Measurements from ENCODE around the gene COQ5. TPM values are rescaled to one million over a fixed set of nuclear protein-coding genes. Genes with fewer than 3 reads are reported as not detected.
"Not testable (repeated sequence)": the region's sequence is repeated elsewhere in the genome, so short reads cannot be mapped to it uniquely, and the experiment has no call there.

Gene COQ5
- total RNA-seq, 1 donor from 2014 or later = 33.6 TPM

DNA sequence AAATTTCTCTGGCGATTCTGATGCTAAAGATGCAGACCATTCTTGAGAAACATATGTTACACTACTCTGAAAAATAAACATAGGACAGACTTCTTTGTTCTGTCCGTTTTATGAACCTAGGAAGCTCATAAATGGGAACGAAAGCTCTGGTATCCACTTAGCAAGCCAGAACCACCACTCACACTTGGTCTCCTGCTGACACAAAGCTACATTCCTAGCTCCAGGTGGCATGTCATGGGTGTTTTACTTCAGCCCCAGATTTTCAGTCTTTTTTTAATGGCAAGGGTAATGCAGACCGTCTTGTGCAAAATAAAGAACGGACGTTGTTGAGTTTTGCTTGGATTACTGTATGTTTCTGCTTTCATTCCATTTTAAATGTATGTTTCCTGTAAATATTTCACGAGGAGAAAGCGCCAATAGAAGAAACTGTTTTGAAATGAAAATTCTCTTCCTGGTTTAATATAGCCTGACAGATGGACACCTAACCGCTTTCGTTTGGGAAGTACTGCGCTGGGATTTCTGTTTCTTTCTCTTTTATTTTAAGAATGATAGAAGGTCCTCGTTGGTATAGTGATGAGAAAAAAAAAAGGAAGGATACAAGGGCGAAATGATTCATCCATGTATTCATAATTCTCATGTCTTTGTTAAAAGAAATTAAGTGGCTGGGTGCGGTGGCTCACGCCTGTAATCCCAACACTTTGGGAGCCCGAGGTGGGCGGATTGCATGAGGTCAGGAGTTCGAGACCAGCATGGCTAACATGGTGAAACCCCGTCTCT is 871 bp upstream of the COQ5 start:
- no peak for DNase-seq (ENCODE audit: low read depth, low spot score)

DNA sequence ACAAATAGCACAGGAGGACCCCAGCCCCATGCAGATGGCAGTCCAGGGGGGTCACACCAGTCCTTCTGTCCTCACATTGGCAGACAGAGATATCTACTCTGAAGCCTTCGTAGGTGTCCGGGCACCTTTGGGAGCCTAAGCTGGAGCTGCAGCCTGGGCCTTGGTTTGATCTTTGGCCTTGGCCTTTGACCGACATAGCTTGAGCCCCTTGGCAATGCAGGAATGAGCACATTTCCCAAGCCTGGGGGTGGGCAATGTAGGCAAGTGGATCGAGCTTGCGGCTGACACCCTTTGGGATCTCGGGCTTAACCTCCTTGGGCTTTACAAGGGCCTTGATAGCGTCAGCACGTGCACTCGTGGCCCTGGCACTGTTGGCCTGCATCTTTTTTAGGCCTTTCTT is 6.4 kb downstream of the COQ5 start:
- DNase-seq (ENCODE audit: low read depth, low spot score) = no peak

DNA sequence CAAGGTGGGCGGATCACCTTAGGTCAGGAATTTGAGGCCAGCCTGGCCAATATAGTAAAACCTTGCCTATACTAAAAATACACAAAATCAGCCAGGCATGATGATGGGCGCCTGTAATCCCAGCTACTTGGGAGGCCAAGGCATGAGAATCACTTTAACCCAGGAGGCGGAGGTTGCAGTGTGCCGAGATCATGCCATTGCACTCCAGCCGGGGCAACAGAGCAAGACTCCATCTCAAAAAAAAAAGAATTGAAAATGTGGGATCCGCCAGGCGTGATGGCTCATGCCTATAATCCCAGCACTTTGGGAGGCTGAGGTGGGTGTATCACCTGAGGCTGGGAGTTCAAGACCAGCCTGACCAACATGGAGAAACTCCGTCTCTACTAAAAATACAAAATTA is 9.6 kb downstream of the COQ5 start:
- DNase-seq (ENCODE audit: low read depth, low spot score) = not testable (repeated sequence)

DNA sequence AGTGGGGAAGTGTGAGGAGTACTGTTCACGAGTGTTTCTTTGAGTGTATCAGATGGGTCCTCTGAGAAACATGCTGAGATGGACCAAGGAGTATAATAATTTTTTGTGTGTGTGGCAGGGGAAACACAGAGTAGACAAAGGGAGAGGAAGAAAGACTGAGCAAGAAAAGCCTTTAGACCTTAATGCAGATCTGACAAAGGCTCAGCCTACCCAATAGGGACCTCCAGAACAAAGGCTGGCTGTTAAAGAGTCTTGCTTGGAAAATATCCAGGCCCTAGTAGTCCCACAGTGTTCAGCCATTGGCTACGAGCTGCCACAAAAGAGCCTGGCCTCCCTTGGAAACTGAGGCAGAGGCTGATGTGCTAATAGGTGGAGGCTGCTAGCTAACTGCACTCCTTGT is 13.5 kb downstream of the COQ5 start:
- DNase-seq (ENCODE audit: low read depth, low spot score) = no peak

DNA sequence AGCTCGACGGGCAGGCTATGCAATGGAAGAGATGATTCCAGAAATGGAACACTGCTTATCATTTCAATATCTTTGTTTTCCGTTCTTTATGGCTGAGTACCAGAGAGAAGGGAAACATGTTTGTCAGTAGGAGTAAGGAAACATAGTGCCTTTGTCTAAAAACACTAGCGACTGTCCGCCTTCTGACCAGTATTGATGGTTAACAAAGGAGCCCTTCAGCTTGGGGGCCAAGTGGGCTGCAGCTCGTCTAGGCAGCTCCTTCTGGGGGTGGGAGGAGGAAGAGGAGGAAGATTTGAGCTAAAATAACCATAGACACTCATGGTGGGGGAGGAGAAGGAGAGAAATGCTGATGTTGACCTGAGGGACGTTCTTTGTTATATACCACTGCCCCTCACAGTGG is 15.0 kb downstream of the COQ5 start:
- no peak for DNase-seq (ENCODE audit: low read depth, low spot score)

DNA sequence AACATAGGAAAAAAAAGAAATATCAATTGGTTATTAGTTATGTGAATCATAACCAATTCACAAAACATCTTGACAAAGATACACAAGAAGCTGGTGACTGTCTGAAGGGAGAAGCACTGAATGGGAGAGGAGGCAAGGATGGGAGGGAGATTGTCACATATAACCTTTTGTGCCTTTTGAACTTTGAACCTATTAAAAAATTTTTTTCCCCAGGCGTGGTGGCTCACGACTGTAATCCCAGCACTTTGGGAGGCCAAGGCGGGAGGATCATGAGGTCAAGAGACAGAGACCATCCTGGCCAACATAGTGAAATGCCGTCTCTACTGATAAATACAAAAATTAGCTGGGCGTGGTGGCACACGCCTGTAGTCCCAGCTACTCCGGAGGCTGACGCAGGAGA is 20.4 kb downstream of the COQ5 start:
- no peak for DNase-seq (ENCODE audit: low read depth, low spot score)

DNA sequence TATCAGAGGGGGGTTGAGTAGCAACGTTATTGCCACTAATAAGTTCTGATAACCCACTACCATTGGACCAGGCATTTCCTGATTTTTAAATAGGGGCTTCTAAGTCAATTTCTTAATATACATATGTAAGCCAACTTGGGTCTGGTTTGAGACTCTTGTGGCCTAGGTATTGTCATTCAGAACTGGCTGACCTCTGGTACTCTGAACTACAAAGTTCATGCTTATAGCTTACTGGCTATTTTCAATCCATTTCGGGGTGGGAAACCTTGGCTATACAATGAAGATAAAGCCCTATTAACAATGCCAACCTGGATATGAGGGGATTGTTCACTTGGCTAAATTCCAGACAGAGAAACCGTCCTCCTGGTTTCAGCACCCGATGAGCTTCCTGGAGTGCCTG is 24.4 kb downstream of the COQ5 start:
- no peak for DNase-seq (ENCODE audit: low read depth, low spot score)

DNA sequence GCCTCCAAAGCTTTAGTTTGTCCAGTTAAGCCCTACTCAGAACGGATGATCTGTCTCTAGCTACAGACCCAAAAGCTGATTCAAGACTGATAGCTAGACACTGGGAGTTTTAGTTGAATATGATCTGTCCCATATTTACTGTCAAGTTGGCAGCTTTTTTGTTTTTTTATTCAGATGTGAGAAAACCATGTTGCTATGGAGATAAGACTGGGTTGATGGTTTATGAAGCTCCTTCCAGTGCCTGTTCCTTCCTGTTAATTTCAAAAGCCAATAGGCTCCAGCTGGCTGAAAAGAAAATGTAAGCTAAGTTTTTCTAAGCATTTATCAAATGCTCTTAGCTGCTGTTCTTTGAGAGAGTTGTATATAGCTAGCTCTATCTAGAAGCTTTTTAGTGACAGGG is 28.4 kb downstream of the COQ5 start:
- peak; percentile 11 for DNase-seq (ENCODE audit: low read depth, low spot score)

DNA sequence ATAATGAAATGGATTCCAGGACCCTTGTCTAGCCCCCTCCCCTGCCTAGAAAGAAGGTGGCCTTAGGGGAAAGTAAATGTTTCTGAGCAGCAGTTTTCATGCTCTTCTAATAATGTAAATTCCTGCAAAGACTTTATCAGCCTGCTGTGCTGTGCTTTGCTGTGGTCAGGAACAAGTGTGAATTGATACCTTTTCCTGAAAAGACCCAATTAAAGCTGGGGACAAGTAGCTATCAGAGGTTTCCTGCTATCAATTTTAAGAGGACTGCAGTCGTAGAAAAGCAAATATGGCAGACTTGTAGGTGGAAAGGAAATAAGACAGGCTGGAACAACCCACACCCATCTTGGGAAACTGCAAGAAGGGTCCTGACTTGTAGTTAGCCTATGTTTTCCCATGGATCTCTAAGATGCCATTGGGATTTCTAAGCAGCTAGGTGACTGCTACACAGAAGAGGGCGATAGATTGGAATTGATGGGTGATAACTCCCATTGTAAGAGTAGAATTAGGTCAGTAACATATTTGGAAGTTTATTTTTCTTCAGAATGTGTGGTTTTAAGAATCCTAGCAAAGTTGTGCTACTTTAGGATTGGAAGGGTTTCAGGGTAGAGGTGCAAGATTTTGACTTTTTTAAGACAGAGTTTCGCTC is 30.0 kb downstream of the COQ5 start:
- DNase-seq (ENCODE audit: low read depth, low spot score) = no peak

DNA sequence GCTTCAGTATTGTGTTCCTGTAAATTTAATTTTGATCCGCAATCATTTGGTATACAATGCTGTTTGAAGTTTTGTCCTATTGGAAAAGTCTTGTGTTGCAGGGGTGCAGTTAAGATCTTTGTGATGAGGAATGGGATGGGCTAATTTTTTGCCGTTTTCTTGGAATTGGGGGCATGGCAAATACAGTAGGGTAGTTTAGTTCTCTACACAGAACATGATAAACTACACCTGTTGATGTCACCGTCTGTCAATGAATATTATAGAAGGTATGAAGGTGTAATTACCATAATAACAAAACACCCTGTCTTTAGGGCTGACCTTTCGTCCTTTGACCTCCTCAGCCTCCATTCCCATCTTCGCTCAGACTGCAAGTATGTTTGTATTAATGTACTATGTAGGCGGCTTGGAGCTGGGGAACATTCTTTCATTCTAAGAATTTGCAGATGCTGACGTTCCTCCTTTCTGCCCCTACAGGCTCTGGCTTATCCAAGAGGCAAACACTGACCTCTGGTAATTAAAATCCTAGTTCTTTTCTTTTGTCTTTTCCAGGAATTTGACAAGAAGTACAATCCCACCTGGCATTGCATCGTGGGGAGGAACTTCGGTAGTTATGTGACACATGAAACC is 31.3 kb downstream of the COQ5 start:
- DNase-seq (ENCODE audit: low read depth, low spot score) = no peak

DNA sequence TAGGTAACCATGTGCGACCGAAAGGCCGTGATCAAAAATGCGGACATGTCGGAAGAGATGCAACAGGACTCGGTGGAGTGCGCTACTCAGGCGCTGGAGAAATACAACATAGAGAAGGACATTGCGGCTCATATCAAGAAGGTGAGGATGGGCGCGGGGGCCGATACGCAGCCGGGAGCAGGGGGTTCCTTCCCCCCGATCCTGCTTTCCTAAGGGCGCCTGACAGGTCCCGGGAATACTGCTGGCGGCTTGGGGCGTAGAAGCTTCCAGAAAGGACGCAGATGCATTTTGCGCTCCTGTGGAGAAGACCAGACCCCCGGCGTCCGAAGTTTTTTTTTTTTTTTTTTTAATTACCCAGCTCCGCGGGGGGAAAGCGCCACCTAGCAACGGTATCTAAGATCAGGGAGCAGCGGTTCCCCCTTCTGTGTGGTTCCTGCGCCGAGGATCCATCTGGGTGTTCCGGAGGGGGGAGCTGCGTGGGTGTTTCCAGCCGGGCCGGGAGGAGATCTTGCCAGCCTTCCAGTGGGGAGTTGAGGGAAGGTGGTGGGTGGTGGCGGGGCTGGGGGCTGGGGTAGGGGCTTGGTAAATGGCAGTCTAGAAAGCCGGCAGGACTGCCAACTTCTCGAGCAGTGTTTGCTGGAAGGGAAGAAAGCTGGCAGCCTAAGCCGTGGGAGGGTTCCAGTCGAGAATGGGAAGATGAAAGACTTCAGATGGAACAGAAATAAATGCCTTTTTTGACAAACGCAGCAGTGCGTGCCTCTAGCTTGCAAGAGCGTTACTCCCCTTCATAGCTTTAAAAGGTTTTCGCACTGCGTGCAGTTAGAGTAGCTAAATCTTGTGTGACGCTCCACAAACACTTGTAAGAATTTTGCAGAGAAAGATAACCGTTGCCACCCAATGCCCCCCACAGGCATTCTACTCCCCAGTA is 32.3 kb downstream of the COQ5 start:
- no peak for DNase-seq (ENCODE audit: low read depth, low spot score)

DNA sequence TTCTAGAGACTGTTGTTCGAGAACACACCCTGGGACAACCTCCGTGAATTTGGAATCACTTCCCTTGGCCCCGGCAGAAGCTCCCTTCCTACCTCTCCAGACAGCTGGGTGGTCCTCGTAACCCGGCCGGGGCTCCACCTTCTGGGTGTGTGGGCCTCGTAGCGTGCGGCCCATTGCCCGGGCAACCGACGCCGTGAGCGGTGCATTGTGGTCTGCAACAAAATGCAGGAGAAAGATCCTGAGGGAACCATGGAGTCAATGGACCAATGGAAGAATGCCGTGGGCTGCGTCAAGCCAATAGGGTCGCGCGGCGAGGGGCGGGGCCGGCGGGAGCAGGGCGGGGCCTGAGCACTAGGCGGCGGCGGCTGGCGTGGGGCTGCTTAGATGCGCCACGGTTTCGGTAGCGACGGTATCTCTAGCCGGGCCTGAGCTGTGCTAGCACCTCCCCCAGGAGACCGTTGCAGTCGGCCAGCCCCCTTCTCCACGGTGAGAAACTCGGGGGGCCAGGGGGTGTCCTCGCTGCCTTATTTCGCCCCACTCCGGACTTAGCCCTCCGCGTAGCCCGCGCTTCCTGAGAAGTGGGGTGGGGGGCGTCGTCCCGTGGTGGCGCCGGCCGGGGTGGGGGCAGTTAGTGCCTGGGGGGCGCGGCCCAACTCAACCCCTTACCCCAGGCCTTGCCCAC is 33.1 kb downstream of the COQ5 start, which contains the start of gene DYNLL1:
TSS of gene DYNLL1 (plus strand) at position 383 of the 682 bp plus-strand sequence. CDS start 309 bp downstream, outside the sequence.
- peak; percentile 79 for DNase-seq (ENCODE audit: low read depth, low spot score)

DNA sequence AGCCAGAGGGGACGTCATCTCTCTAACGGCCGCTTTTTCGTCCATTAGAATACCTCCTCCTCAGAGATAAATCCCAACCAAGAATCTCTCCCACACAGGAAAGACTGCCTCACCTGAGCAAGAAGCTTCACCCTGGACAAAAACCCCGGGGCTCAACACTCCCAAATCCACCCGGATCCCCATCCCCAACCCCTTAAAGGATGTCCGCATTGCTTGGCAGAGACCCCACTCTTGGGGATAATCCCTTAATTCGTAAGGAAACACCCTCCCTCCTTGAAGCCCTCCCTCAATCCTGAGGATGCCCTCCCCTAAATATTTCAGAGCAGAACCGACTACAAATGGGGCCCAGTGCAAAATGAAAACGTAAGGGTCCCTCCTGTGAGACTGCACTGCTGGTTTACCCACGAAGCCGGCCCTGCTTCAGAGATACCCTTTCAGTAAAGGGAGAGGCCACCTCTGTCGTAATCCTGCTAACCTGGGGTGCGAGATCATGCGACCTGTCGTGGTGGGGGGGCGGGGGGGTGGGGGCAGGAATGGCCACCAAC is 33.7 kb downstream of the COQ5 start:
- DNase-seq (ENCODE audit: low read depth, low spot score) = no peak

DNA sequence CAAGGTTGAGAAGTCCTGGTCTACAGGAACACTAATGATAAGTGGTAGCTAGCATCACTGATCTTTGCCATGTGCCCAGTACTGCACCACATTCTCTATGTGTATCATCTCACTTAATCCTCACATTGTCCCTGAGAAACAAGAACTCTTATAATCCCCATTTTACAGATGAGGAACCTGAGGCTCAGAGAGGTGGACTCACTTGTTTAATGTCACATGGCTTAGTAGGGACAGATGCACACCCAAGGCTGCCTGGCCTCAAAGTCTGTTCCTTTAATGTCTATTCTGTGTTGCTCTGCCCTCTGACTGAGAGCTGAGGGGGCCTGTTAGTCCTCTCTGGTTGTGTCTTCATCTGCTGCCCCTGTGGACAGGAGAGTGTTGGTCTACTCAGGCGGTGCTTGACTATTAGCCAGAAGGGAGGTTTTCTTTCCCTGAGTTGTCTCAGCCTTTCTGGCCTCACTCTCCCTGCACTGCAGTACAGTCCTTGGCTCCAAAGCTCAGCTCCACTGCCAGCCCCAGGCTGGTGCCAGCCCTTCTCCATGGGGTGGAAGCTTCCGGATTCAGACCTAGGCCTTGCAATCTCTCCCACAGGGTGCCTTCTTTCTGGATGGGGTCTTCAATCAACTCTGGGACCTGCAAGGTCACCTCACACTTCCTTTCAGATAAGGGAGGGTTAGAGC is 38.0 kb downstream of the COQ5 start:
- no peak for DNase-seq (ENCODE audit: low read depth, low spot score)

DNA sequence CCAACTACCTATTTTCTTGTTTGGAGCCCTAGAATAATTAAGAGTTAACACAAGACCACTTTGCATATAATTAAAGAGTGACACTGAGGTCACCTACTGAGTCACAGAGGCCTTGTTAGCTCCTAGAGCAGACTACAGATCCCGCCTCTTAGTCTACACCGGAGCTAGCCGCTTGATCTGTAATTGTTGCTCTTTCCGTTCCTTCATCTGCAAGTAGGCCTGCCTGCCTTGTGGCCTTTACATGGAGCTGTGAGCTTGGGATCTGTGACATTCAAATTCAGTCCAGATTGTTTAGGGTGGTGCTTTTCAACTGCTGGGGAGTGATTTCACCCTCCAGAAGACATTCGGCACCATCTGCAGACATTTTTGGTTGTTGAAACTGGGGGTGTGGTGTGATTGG is 38.6 kb downstream of the COQ5 start:
- DNase-seq (ENCODE audit: low read depth, low spot score) = no peak

DNA sequence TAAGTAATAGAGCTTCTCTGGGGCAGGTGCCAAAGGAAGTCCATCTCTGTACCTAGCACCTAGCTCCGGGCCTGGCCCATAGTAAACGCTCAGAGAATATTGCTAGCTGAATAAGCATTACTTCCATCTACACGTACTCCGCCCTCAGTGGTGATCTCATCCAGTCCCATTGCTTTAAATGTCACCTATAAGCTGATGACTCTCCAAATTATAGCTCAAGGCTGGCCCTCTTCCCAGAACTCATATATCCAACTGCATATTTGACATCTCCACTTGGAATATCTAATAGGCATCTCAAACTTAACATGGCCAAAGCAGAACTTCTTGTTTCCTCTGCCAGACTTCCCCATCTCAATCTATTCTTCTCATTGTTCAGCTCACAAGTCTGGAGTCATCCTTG is 39.9 kb downstream of the COQ5 start:
- DNase-seq (ENCODE audit: low read depth, low spot score) = no peak

DNA sequence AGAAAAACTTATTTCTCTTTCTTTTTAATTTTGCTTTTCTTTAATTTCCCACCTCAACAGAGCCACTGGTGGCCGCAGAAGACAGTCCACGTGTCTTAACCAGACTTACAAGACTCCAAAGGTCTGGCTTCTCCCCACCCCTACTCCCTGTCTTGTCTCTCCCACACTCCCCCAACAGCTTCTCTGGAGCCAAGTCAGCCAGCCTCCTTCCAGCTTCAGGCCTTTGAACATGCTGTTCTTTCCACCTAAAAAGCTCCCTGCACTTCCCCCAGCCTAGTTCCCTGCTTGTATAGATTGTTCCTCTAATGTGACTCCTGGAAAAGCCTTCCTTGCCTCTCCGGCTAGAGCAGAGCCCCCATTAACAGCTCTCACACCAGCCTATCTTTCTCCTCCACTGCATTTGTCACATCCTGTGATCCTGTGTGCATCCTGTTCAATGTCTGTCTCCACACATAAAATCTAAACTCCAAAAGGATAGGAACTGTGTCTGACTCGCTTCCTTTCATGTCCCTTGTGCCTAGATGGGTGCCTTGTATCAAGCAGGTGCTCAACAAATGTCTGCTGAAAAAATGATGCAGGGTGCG is 40.8 kb downstream of the COQ5 start:
- DNase-seq (ENCODE audit: low read depth, low spot score) = no peak

DNA sequence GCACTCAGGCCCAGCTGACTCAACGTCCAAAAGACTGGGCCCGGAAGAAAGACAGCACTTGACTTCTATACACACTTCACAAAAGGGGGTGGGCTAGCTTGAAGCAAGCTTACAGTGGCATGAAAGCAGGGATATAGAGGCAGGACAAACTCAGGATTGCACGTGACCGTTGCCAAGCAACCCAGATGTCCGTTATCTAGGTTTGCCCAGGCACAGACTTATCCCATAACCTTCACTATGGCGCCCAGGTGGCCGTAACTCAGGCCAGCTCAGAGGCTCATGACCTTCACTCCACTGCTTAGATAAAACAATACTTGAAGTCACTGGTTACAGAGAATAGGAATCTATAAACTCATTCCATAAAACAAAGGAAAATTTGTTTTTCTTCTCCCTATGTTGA is 41.4 kb downstream of the COQ5 start:
- DNase-seq (ENCODE audit: low read depth, low spot score) = not testable (repeated sequence)

DNA sequence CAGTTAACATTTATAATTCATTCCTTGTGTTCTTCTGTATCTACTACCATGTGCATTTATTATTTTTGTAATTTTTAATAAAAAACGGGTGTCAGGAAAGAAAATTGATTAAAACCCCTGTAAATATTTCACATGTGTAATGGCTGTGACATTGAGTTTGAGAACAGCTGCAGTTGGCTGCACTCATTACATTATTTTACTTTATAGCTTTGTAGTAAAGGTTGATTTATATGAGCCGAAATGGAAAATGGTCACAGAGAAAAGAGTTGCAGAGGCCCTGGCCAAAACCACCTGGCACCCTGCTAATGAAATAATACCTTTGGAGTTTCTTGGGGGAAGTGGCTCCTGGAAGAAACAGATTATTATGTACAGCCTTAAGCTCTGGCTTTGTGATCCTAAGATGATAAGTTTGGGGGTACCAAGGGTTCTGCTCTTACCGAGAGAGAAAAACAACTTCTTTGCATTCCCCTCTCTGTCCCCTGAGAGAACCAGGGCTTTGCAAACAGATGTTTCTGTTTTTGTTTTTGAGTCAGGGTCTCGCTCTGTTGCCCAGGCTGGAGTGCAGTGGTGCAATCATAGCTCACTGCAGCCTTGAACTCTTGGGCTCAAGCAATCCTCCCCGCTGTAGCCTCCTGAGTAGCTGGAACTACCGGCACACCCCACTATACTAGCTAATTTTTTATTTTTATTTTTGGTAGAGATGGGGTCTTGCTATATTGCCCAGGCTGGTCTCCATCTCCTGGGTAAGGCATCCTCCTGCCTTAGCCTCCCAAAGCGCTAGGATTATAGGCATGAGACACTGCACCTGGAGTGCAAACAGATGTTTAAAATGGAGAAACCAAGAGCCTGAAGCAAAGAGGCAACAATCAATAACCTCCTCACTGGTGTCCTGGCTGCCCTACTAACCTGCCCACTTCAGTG is 42.7 kb downstream of the COQ5 start:
- no peak for DNase-seq (ENCODE audit: low read depth, low spot score)

Measured in pulmonary artery endothelial cell (primary cell).